GM23338 (cell line): Measurements from ENCODE around the gene UGT1A4. TPM values are rescaled to one million over a fixed set of nuclear protein-coding genes. Genes with fewer than 3 reads are reported as not detected.

Source experiments
- ATAC-seq: fragments of 200-7000 bp; cut with Tn5 transposase; 3 replicates; pipeline ENCODE4 v1.9.1; 2020
- DNase-seq: peaks from one replicate; pipeline ENCODE4 v3.0.0-alpha.2; 2015; ENCODE audit warnings: low spot score
- H2AFZ ChIP-seq: fragments of 200-600 bp; sonication (generic); 2 replicates; pipeline ENCODE4 v1.8.0; 2016; ENCODE audit warnings: antibody characterized with exemption, mild to moderate bottlenecking, moderate library complexity
- H3F3A ChIP-seq: fragments of 200-600 bp; sonication (generic); replicated peaks from 2 replicates; pipeline ENCODE4 v1.8.0; 2017; ENCODE audit warnings: antibody characterized with exemption, mixed run types, low read depth
- H3K27ac ChIP-seq: fragments of 200-600 bp; sonication (generic); 2 replicates; pipeline ENCODE4 v1.6.1; 2016; ENCODE audit warnings: low read depth
- H3K27me3 ChIP-seq: fragments of 200-600 bp; sonication (generic); 2 replicates; pipeline ENCODE4 v1.8.0; 2016; ENCODE audit warnings: mild to moderate bottlenecking, mixed run types, moderate library complexity; ENCODE audit not compliant: insufficient read depth
- H3K36me3 ChIP-seq: fragments of 200-600 bp; sonication (generic); 2 replicates; pipeline ENCODE4 v1.8.0; 2016; ENCODE audit warnings: mild to moderate bottlenecking; ENCODE audit not compliant: insufficient read depth
- H3K4me1 ChIP-seq: fragments of 200-600 bp; sonication (generic); 2 replicates; pipeline ENCODE4 v1.8.0; 2016; ENCODE audit warnings: mild to moderate bottlenecking, moderate library complexity; ENCODE audit not compliant: insufficient read depth
- H3K4me2 ChIP-seq: fragments of 200-600 bp; sonication (generic); 2 replicates; pipeline ENCODE4 v1.7.1; 2017; ENCODE audit warnings: mixed run types
- H3K4me3 ChIP-seq: fragments of 200-600 bp; sonication (generic); 2 replicates; pipeline ENCODE4 v1.6.1; 2016; ENCODE audit warnings: mixed run types
- H3K79me2 ChIP-seq: fragments of 200-600 bp; sonication (generic); replicated peaks from 2 replicates; pipeline ENCODE4 v1.8.0; 2017; ENCODE audit warnings: mild to moderate bottlenecking; ENCODE audit not compliant: insufficient read depth
- H3K9me2 ChIP-seq: fragments of 200-600 bp; sonication (generic); 2 replicates; pipeline ENCODE4 v1.8.0; 2017; ENCODE audit not compliant: insufficient read depth
- H4K20me1 ChIP-seq: fragments of 200-600 bp; sonication (generic); replicated peaks from 2 replicates; pipeline ENCODE4 v1.8.0; 2017; ENCODE audit warnings: mild to moderate bottlenecking; ENCODE audit not compliant: insufficient read depth
- H3K27ac Mint-ChIP-seq: 2 replicates; pipeline ENCODE4 v1.8.0; 2020; ENCODE audit warnings: inconsistent platforms, mild to moderate bottlenecking, moderate library complexity, mixed read lengths
- H3K27me3 Mint-ChIP-seq: 3 replicates; pipeline ENCODE4 v1.8.0; 2022; ENCODE audit warnings: low read depth, mild to moderate bottlenecking, moderate library complexity, mixed read lengths, inconsistent platforms; ENCODE audit not compliant: insufficient read depth, poor library complexity
- H3K36me3 Mint-ChIP-seq: 3 replicates; pipeline ENCODE4 v1.8.0; 2021; ENCODE audit warnings: low read depth, mild to moderate bottlenecking, inconsistent platforms, moderate library complexity, mixed read lengths
- H3K4me1 Mint-ChIP-seq: 3 replicates; pipeline ENCODE4 v1.8.0; 2020; ENCODE audit warnings: mild to moderate bottlenecking, inconsistent platforms, mixed read lengths
- H3K4me3 Mint-ChIP-seq: 3 replicates; pipeline ENCODE4 v1.8.0; 2021; ENCODE audit warnings: moderate library complexity, mild to moderate bottlenecking, inconsistent platforms, mixed read lengths
- H3K9me3 Mint-ChIP-seq: 3 replicates; pipeline ENCODE4 v1.8.0; 2020; ENCODE audit warnings: moderate library complexity, mild to moderate bottlenecking, inconsistent platforms, mixed read lengths
- JUNB ChIP-seq: IDR thresholded peaks from one replicate; pipeline ENCODE4 v1.6.1; 2016; ENCODE audit warnings: antibody characterized with exemption; ENCODE audit not compliant: unreplicated experiment
- POLR2AphosphoS5 ChIP-seq: IDR thresholded peaks from 2 replicates; pipeline ENCODE4 v1.6.1; 2016; ENCODE audit warnings: antibody characterized with exemption, low read depth
- REST ChIP-seq: IDR thresholded peaks from one replicate; pipeline ENCODE4 v1.6.1; 2018; ENCODE audit warnings: antibody characterized with exemption; ENCODE audit not compliant: unreplicated experiment
- STAT1 ChIP-seq: IDR thresholded peaks from one replicate; pipeline ENCODE4 v1.6.1; 2016; ENCODE audit warnings: antibody characterized with exemption; ENCODE audit not compliant: unreplicated experiment
- polyA plus RNA-seq: library from polyadenylated mRNA; unstranded; fragments of >200 nt; fragmentation: Nextera tagmentation; extraction: Ambion mirVana; gene quantifications from 2 replicates; pipeline ENCODE4 v1.2.1, GENCODE V29; 2016
- total RNA-seq: library from RNA; depleted of rRNA; stranded (reverse); fragments of >200 nt; shearing (Covaris generic); gene quantifications from 2 replicates; pipeline ENCODE4 v1.2.3, GENCODE V29; 2014
- TF ChIP-seq, protein P1 (sequence below), 2 experiments: fragments of 200-600 bp in 1 of 2; sonication (generic) in 1 of 2; conservative IDR thresholded peaks; 2 replicates each; pipeline versions ENCODE4 v1.5.1 to v1.6.1; 2016 to 2017; ENCODE audit warnings: antibody characterized with exemption in 2 of 2, low read depth in 2 of 2, mild to moderate bottlenecking in 2 of 2, moderate library complexity in 1 of 2
- TF ChIP-seq, protein P2 (sequence below): IDR thresholded peaks from 2 replicates; pipeline ENCODE4 v1.6.1; 2016; ENCODE audit warnings: antibody characterized with exemption

The UGT1A4 gene
- total and polyA plus RNA-seq, 2 experiments from 2014 or later = not detected

DNA sequence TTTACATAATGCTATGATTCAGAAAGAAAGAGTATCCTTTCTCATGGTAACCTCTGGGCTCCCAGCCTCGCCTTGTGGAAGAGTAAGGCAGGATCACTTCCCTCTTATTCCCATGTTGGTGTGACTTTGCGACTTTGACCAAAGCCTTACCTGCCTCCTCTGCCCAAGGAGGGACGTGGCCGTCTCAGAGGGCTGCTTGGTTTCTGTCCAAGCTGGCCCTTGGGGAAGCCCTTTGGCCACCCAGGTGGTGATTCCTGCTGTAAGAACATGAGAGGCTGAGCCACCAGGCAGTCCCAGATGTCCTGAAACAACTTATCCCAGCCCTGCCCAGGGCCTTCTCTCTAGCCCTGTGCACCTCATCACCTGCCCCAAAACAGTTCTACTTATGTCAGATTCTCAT, 19.8 kb upstream of the UGT1A4 start:
- H3K9me3 Mint-ChIP-seq = no peaks in the 10 kb centered on the region
- peak overlapping the region; percentile 8; the same call in 1 of the 2 replicates for H3K27ac Mint-ChIP-seq
- TF ChIP-seq JUNB = no peak
- TF ChIP-seq, protein P1, sequence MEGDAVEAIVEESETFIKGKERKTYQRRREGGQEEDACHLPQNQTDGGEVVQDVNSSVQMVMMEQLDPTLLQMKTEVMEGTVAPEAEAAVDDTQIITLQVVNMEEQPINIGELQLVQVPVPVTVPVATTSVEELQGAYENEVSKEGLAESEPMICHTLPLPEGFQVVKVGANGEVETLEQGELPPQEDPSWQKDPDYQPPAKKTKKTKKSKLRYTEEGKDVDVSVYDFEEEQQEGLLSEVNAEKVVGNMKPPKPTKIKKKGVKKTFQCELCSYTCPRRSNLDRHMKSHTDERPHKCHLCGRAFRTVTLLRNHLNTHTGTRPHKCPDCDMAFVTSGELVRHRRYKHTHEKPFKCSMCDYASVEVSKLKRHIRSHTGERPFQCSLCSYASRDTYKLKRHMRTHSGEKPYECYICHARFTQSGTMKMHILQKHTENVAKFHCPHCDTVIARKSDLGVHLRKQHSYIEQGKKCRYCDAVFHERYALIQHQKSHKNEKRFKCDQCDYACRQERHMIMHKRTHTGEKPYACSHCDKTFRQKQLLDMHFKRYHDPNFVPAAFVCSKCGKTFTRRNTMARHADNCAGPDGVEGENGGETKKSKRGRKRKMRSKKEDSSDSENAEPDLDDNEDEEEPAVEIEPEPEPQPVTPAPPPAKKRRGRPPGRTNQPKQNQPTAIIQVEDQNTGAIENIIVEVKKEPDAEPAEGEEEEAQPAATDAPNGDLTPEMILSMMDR (conservative IDR thresholded peaks at IDR 0.05; ENCODE audit: low read depth in 2 of 2) = no peak
- TF ChIP-seq, protein P2, sequence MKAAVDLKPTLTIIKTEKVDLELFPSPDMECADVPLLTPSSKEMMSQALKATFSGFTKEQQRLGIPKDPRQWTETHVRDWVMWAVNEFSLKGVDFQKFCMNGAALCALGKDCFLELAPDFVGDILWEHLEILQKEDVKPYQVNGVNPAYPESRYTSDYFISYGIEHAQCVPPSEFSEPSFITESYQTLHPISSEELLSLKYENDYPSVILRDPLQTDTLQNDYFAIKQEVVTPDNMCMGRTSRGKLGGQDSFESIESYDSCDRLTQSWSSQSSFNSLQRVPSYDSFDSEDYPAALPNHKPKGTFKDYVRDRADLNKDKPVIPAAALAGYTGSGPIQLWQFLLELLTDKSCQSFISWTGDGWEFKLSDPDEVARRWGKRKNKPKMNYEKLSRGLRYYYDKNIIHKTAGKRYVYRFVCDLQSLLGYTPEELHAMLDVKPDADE = no peak

DNA sequence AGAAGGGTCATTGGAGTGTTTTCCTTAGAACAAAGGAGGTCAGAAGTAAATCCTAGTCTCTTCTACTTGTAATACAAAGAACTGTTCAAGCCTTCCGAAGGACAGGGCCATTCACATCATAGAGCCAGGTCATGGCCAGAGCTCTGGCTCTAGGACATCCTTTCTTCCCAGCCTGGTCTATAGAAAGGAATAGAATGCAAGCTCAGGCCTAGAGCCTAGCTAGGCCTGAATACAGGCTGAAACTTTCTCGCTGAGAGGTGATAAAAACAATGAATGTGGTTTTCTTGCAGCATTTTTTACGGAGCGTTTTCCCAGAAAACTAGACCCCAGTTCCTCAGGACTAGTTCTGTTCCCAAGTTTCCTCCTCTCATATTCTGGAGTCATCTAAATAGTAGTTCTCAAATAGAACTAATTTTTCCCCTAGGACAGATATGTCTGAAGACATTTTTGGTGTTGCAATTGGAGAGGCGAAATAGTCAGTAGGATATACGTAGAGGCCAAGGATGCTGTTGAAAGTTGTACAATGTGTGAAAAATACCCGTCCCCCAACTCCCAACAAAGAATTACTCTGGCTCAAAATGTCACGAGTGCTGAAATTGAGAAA, 19.0 kb upstream of the UGT1A4 start:
- Histone ChIP-seq H3K79me2 (no peaks in the 10 kb centered on the region), H3F3A (no peaks in the 10 kb centered on the region), H3K4me2 (no peak overlapping the region), H3K4me3 (no peak overlapping the region), H2AFZ (peak overlapping the region; percentile 81; the same call in 1 of the 2 replicates), H3K36me3 (no peaks in the 10 kb centered on the region), H3K27ac (no peak overlapping the region), H3K9me2 (no peaks in the 10 kb centered on the region), H3K27me3 (no peaks in the 10 kb centered on the region), H3K4me1 (0 out of 2 replicates have a peak, but pooled peaks cover 5% of the 10 kb centered on the region), H4K20me1 (no peaks in the 10 kb centered on the region)
- Mint-ChIP-seq H3K4me1 (peaks cover 5% of the 10 kb centered on the region; the same call in 2 of the 3 replicates), H3K36me3 (no peaks in the 10 kb centered on the region), H3K9me3 (no peaks in the 10 kb centered on the region), H3K27me3 (no peaks in the 10 kb centered on the region), H3K27ac (peak overlapping the region; percentile 93), H3K4me3 (no peak overlapping the region)
- ATAC-seq (peak; percentile 22; the same call in 2 of the 3 replicates), DNase-seq (no peak)
- TF ChIP-seq REST (no peak), JUNB (no peak), POLR2AphosphoS5 (no peak), STAT1 (no peak)
- TF ChIP-seq, protein P1 (conservative IDR thresholded peaks at IDR 0.05; ENCODE audit: low read depth in 2 of 2) = no peak

More for the DNA sequence above, 19.8 kb upstream of the UGT1A4 start:
- Histone ChIP-seq H3K27ac (no peak overlapping the region), H3K4me3 (no peak overlapping the region), H3K36me3 (no peaks in the 10 kb centered on the region), H3K27me3 (no peaks in the 10 kb centered on the region), H3F3A (no peaks in the 10 kb centered on the region), H3K9me2 (no peaks in the 10 kb centered on the region), H4K20me1 (no peaks in the 10 kb centered on the region), H3K4me2 (no peak overlapping the region), H3K79me2 (no peaks in the 10 kb centered on the region), H3K4me1 (0 out of 2 replicates have a peak, but pooled peaks cover 5% of the 10 kb centered on the region), H2AFZ (no peak overlapping the region; the same call in 1 of the 2 replicates)
- Mint-ChIP-seq H3K4me3 (no peak overlapping the region), H3K27me3 (no peaks in the 10 kb centered on the region), H3K36me3 (no peaks in the 10 kb centered on the region), H3K4me1 (peaks cover 5% of the 10 kb centered on the region; the same call in 2 of the 3 replicates)
- ATAC-seq (no peak), DNase-seq (no peak)
